ENCODE data around the gene RENBP.

DNA sequence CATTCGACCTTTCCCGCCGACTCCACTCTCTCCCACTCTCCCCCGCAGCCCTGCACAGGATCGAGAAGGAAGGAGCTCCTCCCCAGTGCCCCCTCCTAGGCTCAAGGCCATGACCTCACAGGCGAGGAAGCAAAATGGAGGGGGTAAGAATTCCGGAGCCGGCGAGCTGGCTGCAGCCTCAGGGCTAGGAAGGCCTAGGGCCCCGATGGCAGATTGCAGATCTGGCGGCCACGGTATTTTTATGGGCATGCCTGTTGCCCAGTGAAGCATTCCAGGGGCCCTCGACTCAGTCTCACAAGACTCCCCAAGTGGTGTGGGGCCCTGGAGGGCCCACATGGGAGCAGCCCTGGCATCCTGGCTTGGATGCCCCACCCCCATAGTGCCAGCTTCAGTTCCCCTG, 57.5 kb downstream of the RENBP start:
- TF ChIP-seq, protein P1, sequence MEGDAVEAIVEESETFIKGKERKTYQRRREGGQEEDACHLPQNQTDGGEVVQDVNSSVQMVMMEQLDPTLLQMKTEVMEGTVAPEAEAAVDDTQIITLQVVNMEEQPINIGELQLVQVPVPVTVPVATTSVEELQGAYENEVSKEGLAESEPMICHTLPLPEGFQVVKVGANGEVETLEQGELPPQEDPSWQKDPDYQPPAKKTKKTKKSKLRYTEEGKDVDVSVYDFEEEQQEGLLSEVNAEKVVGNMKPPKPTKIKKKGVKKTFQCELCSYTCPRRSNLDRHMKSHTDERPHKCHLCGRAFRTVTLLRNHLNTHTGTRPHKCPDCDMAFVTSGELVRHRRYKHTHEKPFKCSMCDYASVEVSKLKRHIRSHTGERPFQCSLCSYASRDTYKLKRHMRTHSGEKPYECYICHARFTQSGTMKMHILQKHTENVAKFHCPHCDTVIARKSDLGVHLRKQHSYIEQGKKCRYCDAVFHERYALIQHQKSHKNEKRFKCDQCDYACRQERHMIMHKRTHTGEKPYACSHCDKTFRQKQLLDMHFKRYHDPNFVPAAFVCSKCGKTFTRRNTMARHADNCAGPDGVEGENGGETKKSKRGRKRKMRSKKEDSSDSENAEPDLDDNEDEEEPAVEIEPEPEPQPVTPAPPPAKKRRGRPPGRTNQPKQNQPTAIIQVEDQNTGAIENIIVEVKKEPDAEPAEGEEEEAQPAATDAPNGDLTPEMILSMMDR (IDR thresholded peaks at IDR 0.05; ENCODE audit: low read depth, low read length, missing input control) = no peak
- TF ChIP-seq, protein P2, sequence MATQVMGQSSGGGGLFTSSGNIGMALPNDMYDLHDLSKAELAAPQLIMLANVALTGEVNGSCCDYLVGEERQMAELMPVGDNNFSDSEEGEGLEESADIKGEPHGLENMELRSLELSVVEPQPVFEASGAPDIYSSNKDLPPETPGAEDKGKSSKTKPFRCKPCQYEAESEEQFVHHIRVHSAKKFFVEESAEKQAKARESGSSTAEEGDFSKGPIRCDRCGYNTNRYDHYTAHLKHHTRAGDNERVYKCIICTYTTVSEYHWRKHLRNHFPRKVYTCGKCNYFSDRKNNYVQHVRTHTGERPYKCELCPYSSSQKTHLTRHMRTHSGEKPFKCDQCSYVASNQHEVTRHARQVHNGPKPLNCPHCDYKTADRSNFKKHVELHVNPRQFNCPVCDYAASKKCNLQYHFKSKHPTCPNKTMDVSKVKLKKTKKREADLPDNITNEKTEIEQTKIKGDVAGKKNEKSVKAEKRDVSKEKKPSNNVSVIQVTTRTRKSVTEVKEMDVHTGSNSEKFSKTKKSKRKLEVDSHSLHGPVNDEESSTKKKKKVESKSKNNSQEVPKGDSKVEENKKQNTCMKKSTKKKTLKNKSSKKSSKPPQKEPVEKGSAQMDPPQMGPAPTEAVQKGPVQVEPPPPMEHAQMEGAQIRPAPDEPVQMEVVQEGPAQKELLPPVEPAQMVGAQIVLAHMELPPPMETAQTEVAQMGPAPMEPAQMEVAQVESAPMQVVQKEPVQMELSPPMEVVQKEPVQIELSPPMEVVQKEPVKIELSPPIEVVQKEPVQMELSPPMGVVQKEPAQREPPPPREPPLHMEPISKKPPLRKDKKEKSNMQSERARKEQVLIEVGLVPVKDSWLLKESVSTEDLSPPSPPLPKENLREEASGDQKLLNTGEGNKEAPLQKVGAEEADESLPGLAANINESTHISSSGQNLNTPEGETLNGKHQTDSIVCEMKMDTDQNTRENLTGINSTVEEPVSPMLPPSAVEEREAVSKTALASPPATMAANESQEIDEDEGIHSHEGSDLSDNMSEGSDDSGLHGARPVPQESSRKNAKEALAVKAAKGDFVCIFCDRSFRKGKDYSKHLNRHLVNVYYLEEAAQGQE (IDR thresholded peaks at IDR 0.05) = no peak
- TF ChIP-seq, protein P3, sequence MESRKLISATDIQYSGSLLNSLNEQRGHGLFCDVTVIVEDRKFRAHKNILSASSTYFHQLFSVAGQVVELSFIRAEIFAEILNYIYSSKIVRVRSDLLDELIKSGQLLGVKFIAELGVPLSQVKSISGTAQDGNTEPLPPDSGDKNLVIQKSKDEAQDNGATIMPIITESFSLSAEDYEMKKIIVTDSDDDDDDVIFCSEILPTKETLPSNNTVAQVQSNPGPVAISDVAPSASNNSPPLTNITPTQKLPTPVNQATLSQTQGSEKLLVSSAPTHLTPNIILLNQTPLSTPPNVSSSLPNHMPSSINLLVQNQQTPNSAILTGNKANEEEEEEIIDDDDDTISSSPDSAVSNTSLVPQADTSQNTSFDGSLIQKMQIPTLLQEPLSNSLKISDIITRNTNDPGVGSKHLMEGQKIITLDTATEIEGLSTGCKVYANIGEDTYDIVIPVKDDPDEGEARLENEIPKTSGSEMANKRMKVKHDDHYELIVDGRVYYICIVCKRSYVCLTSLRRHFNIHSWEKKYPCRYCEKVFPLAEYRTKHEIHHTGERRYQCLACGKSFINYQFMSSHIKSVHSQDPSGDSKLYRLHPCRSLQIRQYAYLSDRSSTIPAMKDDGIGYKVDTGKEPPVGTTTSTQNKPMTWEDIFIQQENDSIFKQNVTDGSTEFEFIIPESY (IDR thresholded peaks at IDR 0.05) = no peak
- TF ChIP-seq, protein P4, sequence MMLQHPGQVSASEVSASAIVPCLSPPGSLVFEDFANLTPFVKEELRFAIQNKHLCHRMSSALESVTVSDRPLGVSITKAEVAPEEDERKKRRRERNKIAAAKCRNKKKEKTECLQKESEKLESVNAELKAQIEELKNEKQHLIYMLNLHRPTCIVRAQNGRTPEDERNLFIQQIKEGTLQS (IDR thresholded peaks at IDR 0.05) = no peak
- TF ChIP-seq TAF1 (conservative IDR thresholded peaks at IDR 0.05) = no peak
- TF ChIP-seq YY1 (IDR thresholded peaks at IDR 0.05) = no peak
- TF ChIP-seq RXRA (IDR thresholded peaks at IDR 0.05) = no peak
- TF ChIP-seq, protein P5, sequence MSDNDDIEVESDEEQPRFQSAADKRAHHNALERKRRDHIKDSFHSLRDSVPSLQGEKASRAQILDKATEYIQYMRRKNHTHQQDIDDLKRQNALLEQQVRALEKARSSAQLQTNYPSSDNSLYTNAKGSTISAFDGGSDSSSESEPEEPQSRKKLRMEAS (IDR thresholded peaks at IDR 0.05) = no peak
- no peak for TF ChIP-seq JUND (IDR thresholded peaks at IDR 0.05)
- TF ChIP-seq HNF4A (conservative IDR thresholded peaks at IDR 0.05) = no peak

All from liver (tissue), 3 donors.